ENCODE measurements around the gene CCL2. TPM values are rescaled to one million over a fixed set of nuclear protein-coding genes. Genes with fewer than 3 reads are reported as not detected.
A peak's percentile ranks its signal among the peaks of the same experiment; 100 is the strongest.

Gene CCL2
- total RNA-seq, 5 donors from 2014 or later (not counting 1 experiment from before 2014, with no cell fraction given) = 0.38 to 0.76 (median 0.60) TPM; not detected in 2

- 80% methylated on average over 2 of the region's 3 CpGs for WGBS (ENCODE audit: insufficient coverage)
- H3K27ac ChIP-seq (ENCODE audit: low read length) = no peak overlapping the region
- Mint-ChIP-seq H3K4me3 (no peak overlapping the region), H3K27me3 (peaks cover 25 to 26% of the 10 kb centered on the region in 2 donors), H3K36me3 (no peaks in the 10 kb centered on the region), H3K4me1 (peaks cover 0 to 6% (median 3%) of the 10 kb centered on the region in 3 donors), H3K27ac (no peak overlapping the region), H3K9me3 (no peaks in the 10 kb centered on the region)
- ATAC-seq (replicated peaks in 1 of 4) = no peak
- H3K4me1 ChIP-seq (ENCODE audit: control insufficient read depth in 1 of 2, extremely low read depth in 1 of 2, insufficient read depth in 2 of 2, low read length in 2 of 2) = no peaks in the 10 kb centered on the region
- no peaks in the 10 kb centered on the region for H3K36me3 ChIP-seq (ENCODE audit: control insufficient read depth in 2 of 2, extremely low read depth in 1 of 2, insufficient read depth in 1 of 2, low read length in 1 of 2)
- peaks cover 0 to 17% of the 10 kb centered on the region in 2 experiments for H3K27me3 ChIP-seq (replicated peaks in 1 of 2; ENCODE audit: control insufficient read depth in 2 of 2, extremely low read depth in 1 of 2, insufficient read depth in 2 of 2, low read length in 1 of 2)
- ChIA-PET CTCF (no interaction called here), POLR2A (no interaction called here)
- no peak overlapping the region for H3K4me3 ChIP-seq (ENCODE audit: control insufficient read depth in 1 of 2, extremely low read depth in 1 of 2, low read length in 1 of 2)
- no peak for DNase-seq
- no peaks in the 10 kb centered on the region for H3K9me3 ChIP-seq
These were observed 3.9 kb upstream of the CCL2 start for GRCh38 chr17:34251186-34251585.

- H3K27me3 Mint-ChIP-seq = peaks cover 22 to 25% of the 10 kb centered on the region in 2 donors
- WGBS (ENCODE audit: insufficient coverage) = 17% methylated on average over 1 of the region's 5 CpGs
These were observed 3.0 kb upstream of the CCL2 start for GRCh38 chr17:34252095-34252443.

GRCh38 chr17:34252444-34253138 lies 2.5 kb upstream of the CCL2 start:
- Histone ChIP-seq H3K4me3 (ENCODE audit: control insufficient read depth in 1 of 2, extremely low read depth in 1 of 2, low read length in 1 of 2) (no peak overlapping the region), H3K9me3 (no peaks in the 10 kb centered on the region), H3K27ac (ENCODE audit: low read length) (no peak overlapping the region), H3K36me3 (ENCODE audit: control insufficient read depth in 2 of 2, extremely low read depth in 1 of 2, insufficient read depth in 1 of 2, low read length in 1 of 2) (no peaks in the 10 kb centered on the region), H3K27me3 (replicated peaks in 1 of 2; ENCODE audit: control insufficient read depth in 2 of 2, extremely low read depth in 1 of 2, insufficient read depth in 2 of 2, low read length in 1 of 2) (peaks cover 0 to 18% of the 10 kb centered on the region in 2 experiments), H3K4me1 (ENCODE audit: control insufficient read depth in 1 of 2, extremely low read depth in 1 of 2, insufficient read depth in 2 of 2, low read length in 2 of 2) (no peaks in the 10 kb centered on the region)
- H3K36me3 Mint-ChIP-seq = no peaks in the 10 kb centered on the region
- H3K27ac Mint-ChIP-seq = no peak overlapping the region
- peaks cover 25 to 29% of the 10 kb centered on the region in 2 donors for H3K27me3 Mint-ChIP-seq
- H3K4me1 Mint-ChIP-seq = peaks cover 0 to 6% (median 3%) of the 10 kb centered on the region in 3 donors
- ChIA-PET CTCF (no interaction called here), POLR2A (no interaction called here)
- DNase-seq (no peak), ATAC-seq (replicated peaks in 1 of 4) (no peak)
- WGBS (ENCODE audit: insufficient coverage) = 88% methylated on average over 5 of the region's 6 CpGs
- no peaks in the 10 kb centered on the region for H3K9me3 Mint-ChIP-seq
- no peak overlapping the region for H3K4me3 Mint-ChIP-seq

More at GRCh38 chr17:34252095-34252443, 3.0 kb upstream of the CCL2 start:
- no peak for ATAC-seq (replicated peaks in 1 of 4)
- Mint-ChIP-seq H3K27ac (no peak overlapping the region), H3K9me3 (no peaks in the 10 kb centered on the region), H3K4me3 (no peak overlapping the region), H3K36me3 (no peaks in the 10 kb centered on the region), H3K4me1 (peaks cover 0 to 6% (median 3%) of the 10 kb centered on the region in 3 donors)
- Histone ChIP-seq H3K9me3 (no peaks in the 10 kb centered on the region), H3K4me1 (ENCODE audit: control insufficient read depth in 1 of 2, extremely low read depth in 1 of 2, insufficient read depth in 2 of 2, low read length in 2 of 2) (no peaks in the 10 kb centered on the region), H3K4me3 (ENCODE audit: control insufficient read depth in 1 of 2, extremely low read depth in 1 of 2, low read length in 1 of 2) (no peak overlapping the region), H3K36me3 (ENCODE audit: control insufficient read depth in 2 of 2, extremely low read depth in 1 of 2, insufficient read depth in 1 of 2, low read length in 1 of 2) (no peaks in the 10 kb centered on the region), H3K27me3 (replicated peaks in 1 of 2; ENCODE audit: control insufficient read depth in 2 of 2, extremely low read depth in 1 of 2, insufficient read depth in 2 of 2, low read length in 1 of 2) (peaks cover 0 to 14% of the 10 kb centered on the region in 2 experiments), H3K27ac (ENCODE audit: low read length) (no peak overlapping the region)
- ChIA-PET CTCF (no interaction called here), POLR2A (no interaction called here)
- peak in 1 of 35 experiments; percentile 8 for DNase-seq

- H3K27me3 Mint-ChIP-seq = peaks cover 26 to 33% of the 10 kb centered on the region in 2 donors
- H3K36me3 ChIP-seq (ENCODE audit: control insufficient read depth in 2 of 2, extremely low read depth in 1 of 2, insufficient read depth in 1 of 2, low read length in 1 of 2) = no peaks in the 10 kb centered on the region
- peaks cover 0 to 6% (median 3%) of the 10 kb centered on the region in 3 donors for H3K4me1 Mint-ChIP-seq
- no peaks in the 10 kb centered on the region for H3K9me3 ChIP-seq
- H3K36me3 Mint-ChIP-seq = no peaks in the 10 kb centered on the region
- H3K27me3 ChIP-seq (replicated peaks in 1 of 2; ENCODE audit: control insufficient read depth in 2 of 2, extremely low read depth in 1 of 2, insufficient read depth in 2 of 2, low read length in 1 of 2) = peaks cover 0 to 18% of the 10 kb centered on the region in 2 experiments
- no peak overlapping the region for H3K4me3 ChIP-seq (ENCODE audit: control insufficient read depth in 1 of 2, extremely low read depth in 1 of 2, low read length in 1 of 2)
- DNase-seq (no peak), ATAC-seq (replicated peaks in 1 of 4) (no peak)
- POLR2A ChIA-PET = no interaction called here
- H3K27ac ChIP-seq (ENCODE audit: low read length) = no peak overlapping the region
- H3K4me3 Mint-ChIP-seq = no peak overlapping the region
- WGBS (ENCODE audit: insufficient coverage) = no CpG with 5 or more reads among the region's 3 CpGs
- no peaks in the 10 kb centered on the region for H3K4me1 ChIP-seq (ENCODE audit: control insufficient read depth in 1 of 2, extremely low read depth in 1 of 2, insufficient read depth in 2 of 2, low read length in 2 of 2)
- H3K9me3 Mint-ChIP-seq = no peaks in the 10 kb centered on the region
- no peak overlapping the region for H3K27ac Mint-ChIP-seq
- CTCF ChIA-PET = no interaction called here
These were observed 2.0 kb upstream of the CCL2 start for GRCh38 chr17:34253139-34253525.

GRCh38 chr17:34254146-34254545 lies 939 bp upstream of the CCL2 start:
- H3K27ac ChIP-seq (ENCODE audit: low read length) = no peak overlapping the region
- H3K4me1 ChIP-seq (ENCODE audit: control insufficient read depth in 1 of 2, extremely low read depth in 1 of 2, insufficient read depth in 2 of 2, low read length in 2 of 2) = no peaks in the 10 kb centered on the region
- ChIA-PET CTCF (no interaction called here), POLR2A (no interaction called here)
- ATAC-seq (replicated peaks in 1 of 4) (no peak), DNase-seq (no peak)
- peaks cover 0 to 25% of the 10 kb centered on the region in 2 experiments for H3K27me3 ChIP-seq (replicated peaks in 1 of 2; ENCODE audit: control insufficient read depth in 2 of 2, extremely low read depth in 1 of 2, insufficient read depth in 2 of 2, low read length in 1 of 2)
- Mint-ChIP-seq H3K27me3 (peaks cover 26 to 36% of the 10 kb centered on the region in 2 donors), H3K27ac (no peak overlapping the region), H3K4me1 (peaks cover 0 to 6% (median 3%) of the 10 kb centered on the region in 3 donors), H3K4me3 (no peak overlapping the region), H3K9me3 (no peaks in the 10 kb centered on the region), H3K36me3 (no peaks in the 10 kb centered on the region)
- no peaks in the 10 kb centered on the region for H3K36me3 ChIP-seq (ENCODE audit: control insufficient read depth in 2 of 2, extremely low read depth in 1 of 2, insufficient read depth in 1 of 2, low read length in 1 of 2)
- WGBS (ENCODE audit: insufficient coverage) = no CpG with 5 or more reads among the region's 3 CpGs
- H3K9me3 ChIP-seq = no peaks in the 10 kb centered on the region
- H3K4me3 ChIP-seq (ENCODE audit: control insufficient read depth in 1 of 2, extremely low read depth in 1 of 2, low read length in 1 of 2) = no peak overlapping the region

GRCh38 chr17:34255381-34255732 lies 272 bp downstream of the CCL2 start:
- Histone ChIP-seq H3K27ac (ENCODE audit: low read length) (no peak overlapping the region), H3K9me3 (no peaks in the 10 kb centered on the region), H3K36me3 (ENCODE audit: control insufficient read depth in 2 of 2, extremely low read depth in 1 of 2, insufficient read depth in 1 of 2, low read length in 1 of 2) (no peaks in the 10 kb centered on the region), H3K27me3 (replicated peaks in 1 of 2; ENCODE audit: control insufficient read depth in 2 of 2, extremely low read depth in 1 of 2, insufficient read depth in 2 of 2, low read length in 1 of 2) (peaks cover 0 to 27% of the 10 kb centered on the region in 2 experiments), H3K4me1 (ENCODE audit: control insufficient read depth in 1 of 2, extremely low read depth in 1 of 2, insufficient read depth in 2 of 2, low read length in 2 of 2) (no peaks in the 10 kb centered on the region), H3K4me3 (ENCODE audit: control insufficient read depth in 1 of 2, extremely low read depth in 1 of 2, low read length in 1 of 2) (no peak overlapping the region)
- ChIA-PET CTCF (no interaction called here), POLR2A (no interaction called here)
- H3K4me3 Mint-ChIP-seq = no peak overlapping the region
- no peak for ATAC-seq (replicated peaks in 1 of 4)
- DNase-seq = no peak
- no peak overlapping the region for H3K27ac Mint-ChIP-seq
- 50% methylated on average over 4 of the region's 5 CpGs for WGBS (ENCODE audit: insufficient coverage)
- peaks cover 0 to 6% (median 3%) of the 10 kb centered on the region in 3 donors for H3K4me1 Mint-ChIP-seq
- no peaks in the 10 kb centered on the region for H3K36me3 Mint-ChIP-seq
- no peaks in the 10 kb centered on the region for H3K9me3 Mint-ChIP-seq
- peaks cover 26 to 39% of the 10 kb centered on the region in 2 donors for H3K27me3 Mint-ChIP-seq
